Esophagus squamous epithelium (tissue), 4 donors: ENCODE data around the gene LRRC45.

ENCODE experiments used
- POLR2A ChIP-seq, 4 donors: fragments of 450-650 bp; IDR thresholded peaks; one replicate each; pipeline ENCODE4 v1.6.1; 2017; ENCODE audit warnings: antibody characterized with exemption in 4 of 4, mild to moderate bottlenecking in 4 of 4, moderate library complexity in 3 of 4
- TF ChIP-seq, protein P1 (sequence below), 6 experiments: fragments of 450-650 bp in 4 of 6; fragments of 200-600 bp in 2 of 6; sonication (generic) in 2 of 6; IDR thresholded peaks; one replicate each; pipeline ENCODE4 v1.5.1; 2016 to 2019; ENCODE audit warnings: antibody characterized with exemption in 6 of 6, mild to moderate bottlenecking in 4 of 6, moderate library complexity in 4 of 6

DNA sequence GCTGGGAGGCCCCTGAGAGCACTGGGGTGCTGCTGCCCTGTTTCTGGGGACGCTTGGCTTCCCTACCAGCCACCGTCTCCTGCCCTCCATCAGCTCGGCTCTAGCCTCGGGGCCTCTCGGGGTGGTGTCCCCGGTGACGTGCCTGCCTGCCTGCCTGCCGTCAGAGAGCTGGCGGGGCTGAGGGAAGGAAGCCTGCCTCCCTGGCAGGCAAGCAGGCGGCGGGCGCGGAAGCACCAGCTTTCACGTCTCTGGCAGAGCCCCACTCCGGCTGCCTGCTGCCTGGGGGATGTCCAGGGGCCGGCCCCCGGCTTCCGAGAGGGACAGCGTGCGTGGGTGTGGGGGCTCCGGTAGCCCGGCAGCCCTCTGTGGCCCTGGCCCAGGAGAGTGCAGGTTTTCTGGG lies 9.8 kb upstream of the LRRC45 start:
- TF ChIP-seq POLR2A (IDR thresholded peaks at IDR 0.05): no peak
- TF ChIP-seq, protein P1, sequence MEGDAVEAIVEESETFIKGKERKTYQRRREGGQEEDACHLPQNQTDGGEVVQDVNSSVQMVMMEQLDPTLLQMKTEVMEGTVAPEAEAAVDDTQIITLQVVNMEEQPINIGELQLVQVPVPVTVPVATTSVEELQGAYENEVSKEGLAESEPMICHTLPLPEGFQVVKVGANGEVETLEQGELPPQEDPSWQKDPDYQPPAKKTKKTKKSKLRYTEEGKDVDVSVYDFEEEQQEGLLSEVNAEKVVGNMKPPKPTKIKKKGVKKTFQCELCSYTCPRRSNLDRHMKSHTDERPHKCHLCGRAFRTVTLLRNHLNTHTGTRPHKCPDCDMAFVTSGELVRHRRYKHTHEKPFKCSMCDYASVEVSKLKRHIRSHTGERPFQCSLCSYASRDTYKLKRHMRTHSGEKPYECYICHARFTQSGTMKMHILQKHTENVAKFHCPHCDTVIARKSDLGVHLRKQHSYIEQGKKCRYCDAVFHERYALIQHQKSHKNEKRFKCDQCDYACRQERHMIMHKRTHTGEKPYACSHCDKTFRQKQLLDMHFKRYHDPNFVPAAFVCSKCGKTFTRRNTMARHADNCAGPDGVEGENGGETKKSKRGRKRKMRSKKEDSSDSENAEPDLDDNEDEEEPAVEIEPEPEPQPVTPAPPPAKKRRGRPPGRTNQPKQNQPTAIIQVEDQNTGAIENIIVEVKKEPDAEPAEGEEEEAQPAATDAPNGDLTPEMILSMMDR (IDR thresholded peaks at IDR 0.05): no peak
